GM18858 (cell line): ENCODE measurements around the gene PAQR7.

Experiments
- ATAC-seq: cut with Tn5 transposase; IDR thresholded peaks from one replicate; pipeline ENCODE4 v1.9.1; 2021; ENCODE audit not compliant: unreplicated experiment

The PAQR7 gene

GRCh38 chr1:25819491-25820246 is 55.8 kb downstream of the PAQR7 start, which contains the start of gene MTFR1L:
Gene MTFR1L, plus strand, starts transcription at chr1:25819954. Its CDS starts 3,151 bp downstream, at chr1:25823105.
- ATAC-seq: peak; percentile 65

- ATAC-seq: no peak
Measured at GRCh38 chr1:25818569-25818968, 56.9 kb downstream of the PAQR7 start.

GRCh38 chr1:25817840-25818501 is 57.5 kb downstream of the PAQR7 start:
- ATAC-seq: no peak

GRCh38 chr1:25816112-25816718 is 59.3 kb downstream of the PAQR7 start:
- ATAC-seq: no peak

GRCh38 chr1:25815208-25816111 is 60.0 kb downstream of the PAQR7 start:
- no peak for ATAC-seq

GRCh38 chr1:25814549-25815087 is 60.9 kb downstream of the PAQR7 start:
- no peak for ATAC-seq

GRCh38 chr1:25813734-25814471 is 61.6 kb downstream of the PAQR7 start:
- no peak for ATAC-seq

GRCh38 chr1:25813071-25813733 is 62.3 kb downstream of the PAQR7 start:
- no peak for ATAC-seq
